K562 (cell line): ENCODE results near the gene CLHC1. TPM values are rescaled to one million over a fixed set of nuclear protein-coding genes. Genes with fewer than 3 reads are reported as not detected.

Experiments
- BDP1 ChIP-seq: IDR thresholded peaks from 3 replicates; pipeline ENCODE4 v1.6.1; 2011; ENCODE audit not compliant: insufficient read length, insufficient read depth
- C11orf30 ChIP-seq: fragments of 450-650 bp; IDR thresholded peaks from 2 replicates; pipeline ENCODE4 v1.6.1; 2016; ENCODE audit warnings: low read depth, mild to moderate bottlenecking
- CHD1 ChIP-seq: fragments of 200-600 bp; sonication (generic); IDR thresholded peaks from one replicate; pipeline ENCODE4 v1.6.1; 2012; ENCODE audit warnings: mild to moderate bottlenecking, moderate library complexity, low read length, inconsistent platforms
- EHMT2 ChIP-seq: fragments of 450-650 bp; IDR thresholded peaks from 2 replicates; pipeline ENCODE4 v1.6.1; 2018; ENCODE audit warnings: antibody characterized with exemption
- GABPA ChIP-seq: fragments of 200-800 bp; sonication (Bioruptor generic); conservative IDR thresholded peaks from 2 replicates; pipeline ENCODE4 v1.6.1; 2016; ENCODE audit warnings: low read depth, missing genetic modification characterization, missing compliant biosample characterization
- KLF13 ChIP-seq: fragments of 450-650 bp; IDR thresholded peaks from 2 replicates; pipeline ENCODE4 v1.6.1; 2016; ENCODE audit warnings: missing genetic modification characterization, low read depth, mild to moderate bottlenecking, missing compliant biosample characterization, moderate library complexity, borderline replicate concordance
- MAFK ChIP-seq: IDR thresholded peaks from 2 replicates; pipeline ENCODE4 v1.6.1; 2011; ENCODE audit warnings: low read length, improper control_type of control experiment
- NFIC ChIP-seq: fragments of 450-650 bp; IDR thresholded peaks from 2 replicates; pipeline ENCODE4 v1.6.1; 2017; ENCODE audit warnings: mild to moderate bottlenecking, inconsistent platforms
- PHF20 ChIP-seq: fragments of 450-650 bp; IDR thresholded peaks from 2 replicates; pipeline ENCODE4 v1.6.1; 2018; ENCODE audit not compliant: partially characterized antibody
- POLR2H ChIP-seq: IDR thresholded peaks from 2 replicates; pipeline ENCODE4 v1.6.1; 2016; ENCODE audit warnings: missing genetic modification characterization, low read depth, mild to moderate bottlenecking, control low read depth, missing compliant biosample characterization, moderate library complexity
- RAD51 ChIP-seq: fragments of 450-650 bp; IDR thresholded peaks from 2 replicates; pipeline ENCODE4 v1.7.1; 2016; ENCODE audit warnings: low read depth, mild to moderate bottlenecking, borderline replicate concordance
- STAG1 ChIP-seq: sonication (generic); formaldehyde crosslinking; IDR thresholded peaks from 2 replicates; pipeline ENCODE4 v1.5.0; 2020; ENCODE audit warnings: missing genetic modification reagents, borderline replicate concordance
- TAL1 ChIP-seq: fragments of 450-650 bp; IDR thresholded peaks from 2 replicates; pipeline ENCODE4 v1.6.1; 2016; ENCODE audit warnings: mild to moderate bottlenecking
- TBL1XR1 ChIP-seq, 2 experiments: IDR thresholded peaks; 2 replicates each; pipeline ENCODE4 v1.6.1; 2012; ENCODE audit warnings: improper control_type of control experiment in 2 of 2, low read length in 2 of 2, mild to moderate bottlenecking in 1 of 2
- TEAD2 ChIP-seq: fragments of 450-650 bp; IDR thresholded peaks from 2 replicates; pipeline ENCODE4 v1.6.1; 2016; ENCODE audit warnings: missing genetic modification characterization, control low read depth, missing compliant biosample characterization
- ZBTB17 ChIP-seq: fragments of 450-650 bp; formaldehyde crosslinking; IDR thresholded peaks from 2 replicates; pipeline ENCODE4 v1.4.0; 2020; ENCODE audit warnings: mild to moderate bottlenecking
- ZNF263 ChIP-seq: sonication (generic); formaldehyde crosslinking; IDR thresholded peaks from 2 replicates; pipeline ENCODE4 v1.8.0; 2022; ENCODE audit warnings: mild to moderate bottlenecking, missing genetic modification reagents, borderline replicate concordance
- polyA plus RNA-seq, 8 experiments: library from polyadenylated mRNA; depleted of rRNA in 4 of 8; stranded (reverse) in 5 of 8; unstranded in 3 of 8; fragments of >200 nt; fragmentation: Nextera tagmentation in 2 of 8; fragmentation: Illumina TruSeq in 1 of 8; extraction: Ambion mirVana in 2 of 8; extraction: Trizol in 1 of 8; gene quantifications; 2 replicates each; pipeline versions ENCODE4 v1.2.1 to v1.2.3, GENCODE V29; 2011 to 2014; ENCODE audit warnings: inconsistent platforms in 1 of 8, missing spikeins in 1 of 8
- total RNA-seq, 7 experiments: library from RNA; depleted of rRNA in 6 of 7; stranded (reverse); fragments of >200 nt in 6 of 7; fragmentation: Illumina TruSeq in 2 of 7; extraction: Trizol in 2 of 7; gene quantifications; 2 replicates each; pipeline versions ENCODE4 v1.2.1 to v1.2.3, GENCODE V29; 2011 to 2021; ENCODE audit warnings: low replicate concordance in 1 of 7
- TF ChIP-seq, protein P1 (sequence below): sonication (generic); formaldehyde crosslinking; IDR thresholded peaks from 2 replicates; pipeline ENCODE4 v1.8.1; 2022; ENCODE audit warnings: missing genetic modification reagents
- TF ChIP-seq, protein P2 (sequence below): fragments of 450-650 bp; formaldehyde crosslinking; conservative IDR thresholded peaks from 2 replicates; pipeline ENCODE4 v1.4.0; 2022; ENCODE audit warnings: mild to moderate bottlenecking, missing genetic modification characterization
- TF ChIP-seq, protein P3 (sequence below): IDR thresholded peaks from 2 replicates; pipeline ENCODE4 v1.6.1; 2011; ENCODE audit warnings: borderline replicate concordance, low read depth, mild to moderate bottlenecking, moderate library complexity, low read length; ENCODE audit not compliant: insufficient read depth, poor library complexity, severe bottlenecking
- TF ChIP-seq, protein P4 (sequence below): fragments of 250-450 bp; sonication (Bioruptor Pico); IDR thresholded peaks from 2 replicates; pipeline ENCODE4 v1.9.0; 2021; ENCODE audit warnings: mild to moderate bottlenecking, inconsistent platforms

The CLHC1 gene
- total and polyA plus RNA-seq, 9 of the 15 experiments (the other 6 are each of a cell fraction or from before 2014, with no cell fraction given): 3.7 to 14.3 (median 8.6) TPM

DNA sequence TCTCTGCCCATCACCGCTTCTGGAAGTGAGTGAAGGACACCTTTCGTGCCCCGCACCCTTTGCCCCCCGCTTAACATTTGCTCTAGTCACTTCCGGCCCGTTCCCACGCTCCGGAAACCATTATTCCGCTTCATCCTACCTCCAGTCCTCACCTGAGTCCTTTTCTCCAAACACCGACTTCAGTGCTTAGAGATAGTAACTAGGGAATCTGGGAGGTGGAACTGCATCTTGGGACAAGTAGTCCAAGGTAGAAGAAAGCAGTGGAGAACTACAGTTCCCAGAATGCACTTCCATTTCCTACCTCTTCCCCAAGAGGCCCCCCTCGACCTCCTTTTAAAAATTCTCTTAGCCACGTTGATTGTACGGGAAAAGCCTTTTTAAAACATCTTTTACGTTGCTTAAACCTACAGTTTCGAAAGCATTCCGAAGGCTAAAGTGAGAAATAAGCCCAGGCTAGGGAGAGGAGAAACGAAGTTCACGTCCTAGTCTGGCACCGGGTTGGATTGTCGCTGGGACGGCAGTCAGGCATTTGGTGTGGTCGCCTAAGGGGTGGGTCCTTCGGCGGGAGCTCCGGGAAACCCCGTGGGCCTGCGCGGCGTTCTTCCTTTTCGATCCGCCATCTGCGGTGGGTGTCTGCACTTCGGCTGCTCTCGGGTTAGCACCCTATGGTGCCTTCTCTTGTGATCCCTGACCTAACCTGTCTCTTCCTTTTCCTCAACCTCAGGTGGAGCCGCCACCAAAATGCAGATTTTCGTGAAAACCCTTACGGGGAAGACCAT, at the start of gene CLHC1, which contains the start of gene RPS27A (continued):
- TF ChIP-seq GABPA (tag) (peak; percentile 77), MAFK (peak; percentile 17; the same call in 1 of the 2 replicates), POLR2H (peak; percentile 93), PHF20 (peak; percentile 49), C11orf30 (peak; percentile 70), BDP1 (no peak), KLF13 (tag) (0 out of 2 replicates have a peak, but pooled peaks have one; percentile 49), CHD1 (no peak), ZNF263 (no peak), EHMT2 (no peak), TBL1XR1 (IDR thresholded peaks at IDR 0.05; ENCODE audit: low read length in 2 of 2) (peak in 1 of 2 experiments; percentile 38; a peak in 1 of 4 replicates), NFIC (peak; percentile 50; the same call in 1 of the 2 replicates), TAL1 (peak; percentile 50), TEAD2 (tag) (no peak), STAG1 (no peak), RAD51 (peak; percentile 28; the same call in 1 of the 2 replicates), ZBTB17 (CRISPR knock-in tag) (no peak)
- TF ChIP-seq, protein P1, sequence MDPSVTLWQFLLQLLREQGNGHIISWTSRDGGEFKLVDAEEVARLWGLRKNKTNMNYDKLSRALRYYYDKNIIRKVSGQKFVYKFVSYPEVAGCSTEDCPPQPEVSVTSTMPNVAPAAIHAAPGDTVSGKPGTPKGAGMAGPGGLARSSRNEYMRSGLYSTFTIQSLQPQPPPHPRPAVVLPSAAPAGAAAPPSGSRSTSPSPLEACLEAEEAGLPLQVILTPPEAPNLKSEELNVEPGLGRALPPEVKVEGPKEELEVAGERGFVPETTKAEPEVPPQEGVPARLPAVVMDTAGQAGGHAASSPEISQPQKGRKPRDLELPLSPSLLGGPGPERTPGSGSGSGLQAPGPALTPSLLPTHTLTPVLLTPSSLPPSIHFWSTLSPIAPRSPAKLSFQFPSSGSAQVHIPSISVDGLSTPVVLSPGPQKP: no peak
- TF ChIP-seq, protein P2, sequence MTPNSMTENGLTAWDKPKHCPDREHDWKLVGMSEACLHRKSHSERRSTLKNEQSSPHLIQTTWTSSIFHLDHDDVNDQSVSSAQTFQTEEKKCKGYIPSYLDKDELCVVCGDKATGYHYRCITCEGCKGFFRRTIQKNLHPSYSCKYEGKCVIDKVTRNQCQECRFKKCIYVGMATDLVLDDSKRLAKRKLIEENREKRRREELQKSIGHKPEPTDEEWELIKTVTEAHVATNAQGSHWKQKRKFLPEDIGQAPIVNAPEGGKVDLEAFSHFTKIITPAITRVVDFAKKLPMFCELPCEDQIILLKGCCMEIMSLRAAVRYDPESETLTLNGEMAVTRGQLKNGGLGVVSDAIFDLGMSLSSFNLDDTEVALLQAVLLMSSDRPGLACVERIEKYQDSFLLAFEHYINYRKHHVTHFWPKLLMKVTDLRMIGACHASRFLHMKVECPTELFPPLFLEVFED: 0 out of 2 replicates have a peak, but pooled peaks have one; percentile 62
- TF ChIP-seq, protein P3, sequence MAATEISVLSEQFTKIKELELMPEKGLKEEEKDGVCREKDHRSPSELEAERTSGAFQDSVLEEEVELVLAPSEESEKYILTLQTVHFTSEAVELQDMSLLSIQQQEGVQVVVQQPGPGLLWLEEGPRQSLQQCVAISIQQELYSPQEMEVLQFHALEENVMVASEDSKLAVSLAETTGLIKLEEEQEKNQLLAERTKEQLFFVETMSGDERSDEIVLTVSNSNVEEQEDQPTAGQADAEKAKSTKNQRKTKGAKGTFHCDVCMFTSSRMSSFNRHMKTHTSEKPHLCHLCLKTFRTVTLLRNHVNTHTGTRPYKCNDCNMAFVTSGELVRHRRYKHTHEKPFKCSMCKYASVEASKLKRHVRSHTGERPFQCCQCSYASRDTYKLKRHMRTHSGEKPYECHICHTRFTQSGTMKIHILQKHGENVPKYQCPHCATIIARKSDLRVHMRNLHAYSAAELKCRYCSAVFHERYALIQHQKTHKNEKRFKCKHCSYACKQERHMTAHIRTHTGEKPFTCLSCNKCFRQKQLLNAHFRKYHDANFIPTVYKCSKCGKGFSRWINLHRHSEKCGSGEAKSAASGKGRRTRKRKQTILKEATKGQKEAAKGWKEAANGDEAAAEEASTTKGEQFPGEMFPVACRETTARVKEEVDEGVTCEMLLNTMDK: no peak
- TF ChIP-seq, protein P4, sequence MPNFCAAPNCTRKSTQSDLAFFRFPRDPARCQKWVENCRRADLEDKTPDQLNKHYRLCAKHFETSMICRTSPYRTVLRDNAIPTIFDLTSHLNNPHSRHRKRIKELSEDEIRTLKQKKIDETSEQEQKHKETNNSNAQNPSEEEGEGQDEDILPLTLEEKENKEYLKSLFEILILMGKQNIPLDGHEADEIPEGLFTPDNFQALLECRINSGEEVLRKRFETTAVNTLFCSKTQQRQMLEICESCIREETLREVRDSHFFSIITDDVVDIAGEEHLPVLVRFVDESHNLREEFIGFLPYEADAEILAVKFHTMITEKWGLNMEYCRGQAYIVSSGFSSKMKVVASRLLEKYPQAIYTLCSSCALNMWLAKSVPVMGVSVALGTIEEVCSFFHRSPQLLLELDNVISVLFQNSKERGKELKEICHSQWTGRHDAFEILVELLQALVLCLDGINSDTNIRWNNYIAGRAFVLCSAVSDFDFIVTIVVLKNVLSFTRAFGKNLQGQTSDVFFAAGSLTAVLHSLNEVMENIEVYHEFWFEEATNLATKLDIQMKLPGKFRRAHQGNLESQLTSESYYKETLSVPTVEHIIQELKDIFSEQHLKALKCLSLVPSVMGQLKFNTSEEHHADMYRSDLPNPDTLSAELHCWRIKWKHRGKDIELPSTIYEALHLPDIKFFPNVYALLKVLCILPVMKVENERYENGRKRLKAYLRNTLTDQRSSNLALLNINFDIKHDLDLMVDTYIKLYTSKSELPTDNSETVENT: peak; percentile 80; the same call in 1 of the 2 replicates
